ENCODE measurements around the gene ADAR. TPM values are rescaled to one million over a fixed set of nuclear protein-coding genes. Genes with fewer than 3 reads are reported as not detected.

Gene ADAR
- total RNA-seq, 1 donor from 2014 or later = 44.5 TPM

- no peak for DNase-seq (ENCODE audit: low read depth)
- Histone ChIP-seq H3K4me3 (ENCODE audit: low read depth, low read length) (no peak overlapping the region), H3K36me3 (ENCODE audit: control insufficient read depth, insufficient read depth, low read length) (no peaks in the 10 kb centered on the region), H3K27me3 (ENCODE audit: control insufficient read depth, insufficient read depth, low read length) (peaks cover 10% of the 10 kb centered on the region)
- FAIRE-seq = no peak
- no peak for TF ChIP-seq CTCF (IDR thresholded peaks at IDR 0.05; ENCODE audit: insufficient read depth, low read length, severe bottlenecking)
These were observed 66.8 kb downstream of the ADAR start for GRCh38 chr1:154541231-154541630.

DNA sequence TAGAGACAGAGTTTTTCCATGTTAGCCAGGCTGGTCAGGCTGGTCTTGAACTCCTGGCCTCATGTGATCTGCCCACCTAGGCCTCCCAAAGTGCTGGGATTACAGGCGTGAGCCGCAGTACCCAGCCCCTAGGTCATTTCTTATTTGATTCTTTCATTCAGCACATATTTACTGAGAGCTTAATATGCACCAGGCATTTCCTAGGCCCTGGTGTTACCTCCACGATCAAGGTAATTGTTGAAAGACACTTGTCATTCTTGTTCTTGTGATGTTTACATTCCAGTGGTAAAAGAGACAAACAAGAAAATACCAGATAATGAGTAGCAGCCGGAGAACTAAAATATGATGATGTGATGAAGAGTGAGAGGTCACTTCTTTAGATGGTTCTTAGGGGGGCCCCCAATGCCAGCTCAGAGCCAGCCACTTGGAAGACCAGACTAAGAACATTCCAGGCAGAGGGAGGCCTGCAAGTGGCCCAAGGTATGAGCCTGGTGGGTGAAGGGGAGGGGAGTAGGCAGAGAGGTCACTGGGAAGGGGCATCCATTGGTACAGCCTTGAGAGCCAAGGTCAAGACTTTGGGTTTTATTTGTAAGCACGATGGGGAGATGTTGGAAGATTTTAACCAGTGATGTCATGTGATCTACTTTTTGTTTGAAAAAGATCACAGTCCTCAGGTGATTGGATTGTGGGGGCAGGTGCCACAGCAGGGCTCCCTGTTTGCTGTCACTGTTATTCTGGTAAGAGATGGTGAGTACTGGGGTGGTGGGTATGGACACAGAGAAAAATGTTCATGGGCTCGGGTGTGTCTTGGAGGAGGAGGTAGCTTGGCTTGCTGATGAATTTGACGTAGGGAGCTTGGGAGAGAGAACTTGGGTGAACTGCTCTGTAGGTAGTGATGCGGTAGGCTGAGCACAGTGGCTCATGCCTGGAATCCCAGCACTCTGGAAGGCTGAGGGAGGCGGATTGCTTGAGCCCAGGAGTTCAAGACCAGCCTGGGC lies 68.2 kb downstream of the ADAR start:
- no peak for TF ChIP-seq CTCF (IDR thresholded peaks at IDR 0.05; ENCODE audit: insufficient read depth, low read length, severe bottlenecking)
- H3K4me3 ChIP-seq (ENCODE audit: low read depth, low read length) = no peak overlapping the region
- DNase-seq (ENCODE audit: low read depth) (no peak), FAIRE-seq (peak; percentile 68)
- H3K36me3 ChIP-seq (ENCODE audit: control insufficient read depth, insufficient read depth, low read length) = no peaks in the 10 kb centered on the region
- peaks cover 10% of the 10 kb centered on the region for H3K27me3 ChIP-seq (ENCODE audit: control insufficient read depth, insufficient read depth, low read length)

GRCh38 chr1:154536570-154536969 lies 71.4 kb downstream of the ADAR start:
- FAIRE-seq = no peak
- H3K27me3 ChIP-seq (ENCODE audit: control insufficient read depth, insufficient read depth, low read length) = peaks cover 4% of the 10 kb centered on the region

GRCh38 chr1:154533952-154534844 lies 73.8 kb downstream of the ADAR start:
- no peaks in the 10 kb centered on the region for H3K36me3 ChIP-seq (ENCODE audit: control insufficient read depth, insufficient read depth, low read length)
- no peak overlapping the region for H3K4me3 ChIP-seq (ENCODE audit: low read depth, low read length)
- DNase-seq (ENCODE audit: low read depth) (peak; percentile 62), FAIRE-seq (no peak)
- H3K27me3 ChIP-seq (ENCODE audit: control insufficient read depth, insufficient read depth, low read length) = no peaks in the 10 kb centered on the region
- TF ChIP-seq CTCF (IDR thresholded peaks at IDR 0.05; ENCODE audit: insufficient read depth, low read length, severe bottlenecking) = peak; percentile 77

More at GRCh38 chr1:154536570-154536969, 71.4 kb downstream of the ADAR start:
- Histone ChIP-seq H3K4me3 (ENCODE audit: low read depth, low read length) (no peak overlapping the region), H3K36me3 (ENCODE audit: control insufficient read depth, insufficient read depth, low read length) (no peaks in the 10 kb centered on the region)
- TF ChIP-seq CTCF (IDR thresholded peaks at IDR 0.05; ENCODE audit: insufficient read depth, low read length, severe bottlenecking) = no peak
- DNase-seq (ENCODE audit: low read depth) = no peak

Other genes with a start within 250 kb of the ADAR start
- 47.9 and 70.0 TPM in 2 replicates for gene IL6R, start 202.8 kb downstream of the ADAR start, total RNA-seq
- under 0.01 TPM in 1 of 2 replicates, not detected in the other for gene TDRD10, start 106.0 kb downstream of the ADAR start, total RNA-seq
- gene SHE, start 105.8 kb downstream of the ADAR start, total RNA-seq = under 0.01 TPM in 1 of 2 replicates, not detected in the other
- 20.3 and 23.3 TPM in 2 replicates for gene UBE2Q1, start 49.5 kb downstream of the ADAR start, total RNA-seq
- gene CHRNB2, start 40.4 kb downstream of the ADAR start, total RNA-seq = not detected in 2 replicates

Data from bronchial epithelial cell (primary cell).